ENCODE results near the gene VAPB. TPM values are rescaled to one million over a fixed set of nuclear protein-coding genes. Genes with fewer than 3 reads are reported as not detected.

VAPB gene
- polyA plus RNA-seq, 3 donors = 8.5 to 14.3 (median 10.1) TPM

- no peak overlapping the region for H3K27ac ChIP-seq (ENCODE audit: low read depth in 1 of 2, low read length in 2 of 2)
- no peaks in the 10 kb centered on the region for H3K36me3 ChIP-seq (replicated peaks in 1 of 2; ENCODE audit: control insufficient read depth in 1 of 2, insufficient read depth in 2 of 2, low read length in 2 of 2)
- intact Hi-C loops (cut with micrococcal nuclease) = no loop called here
- Mint-ChIP-seq H3K9me3 (peaks cover 5 to 14% (median 9%) of the 10 kb centered on the region in 7 donors), H3K36me3 (no peaks in the 10 kb centered on the region), H3K27me3 (ENCODE audit: low read depth in 3 of 3) (peaks cover 5 to 10% (median 6%) of the 10 kb centered on the region in 3 donors), H3K4me1 (no peaks in the 10 kb centered on the region), H3K27ac (no peak overlapping the region), H3K4me3 (no peak overlapping the region)
- H2AFZ ChIP-seq (ENCODE audit: insufficient read depth, low read depth, low read length, poor library complexity, severe bottlenecking) = no peak overlapping the region
- DNase-seq = no peak
- no peaks in the 10 kb centered on the region for H3K4me1 ChIP-seq (ENCODE audit: control insufficient read depth in 1 of 2, insufficient read depth in 2 of 2, low read length in 2 of 2)
- H3K27me3 ChIP-seq (ENCODE audit: control insufficient read depth in 2 of 2, insufficient read depth in 2 of 2, low read length in 2 of 2) = peaks cover 0 to 2% of the 10 kb centered on the region in 2 donors
- no peaks in the 10 kb centered on the region for H3K79me2 ChIP-seq (ENCODE audit: insufficient read depth, low read length)
- H4K20me1 ChIP-seq (ENCODE audit: insufficient read depth, low read length) = no peaks in the 10 kb centered on the region
- no peak for TF ChIP-seq CTCF (IDR thresholded peaks at IDR 0.05)
- H3K4me3 ChIP-seq (replicated peaks in 1 of 3; ENCODE audit: low read depth in 2 of 3, low read length in 3 of 3) = no peak overlapping the region
- no peak overlapping the region for H3K4me2 ChIP-seq (replicated peaks; ENCODE audit: extremely low read depth, low read length, poor library complexity, severe bottlenecking)
- H3K9ac ChIP-seq (ENCODE audit: insufficient read depth, low read length, poor library complexity, severe bottlenecking) = no peak overlapping the region
- H3K9me3 ChIP-seq (replicated peaks in 1 of 2; ENCODE audit: control insufficient read depth in 1 of 2, insufficient read depth in 1 of 2, low read length in 2 of 2) = peaks cover 4 to 8% of the 10 kb centered on the region in 2 donors
- 94% methylated on average over 3 of the region's 4 CpGs for WGBS (ENCODE audit: insufficient coverage)
Measured at GRCh38 chr20:58492795-58493524, 103.9 kb downstream of the VAPB start.

GRCh38 chr20:58494923-58495622 is 106.0 kb downstream of the VAPB start:
- DNase-seq = no peak
- peaks cover 0 to 11% (median 1%) of the 10 kb centered on the region in 7 donors for H3K9me3 Mint-ChIP-seq
- Histone ChIP-seq H2AFZ (ENCODE audit: insufficient read depth, low read depth, low read length, poor library complexity, severe bottlenecking) (no peak overlapping the region), H4K20me1 (ENCODE audit: insufficient read depth, low read length) (no peaks in the 10 kb centered on the region), H3K4me2 (replicated peaks; ENCODE audit: extremely low read depth, low read length, poor library complexity, severe bottlenecking) (no peak overlapping the region), H3K36me3 (replicated peaks in 1 of 2; ENCODE audit: control insufficient read depth in 1 of 2, insufficient read depth in 2 of 2, low read length in 2 of 2) (no peaks in the 10 kb centered on the region), H3K9me3 (replicated peaks in 1 of 2; ENCODE audit: control insufficient read depth in 1 of 2, insufficient read depth in 1 of 2, low read length in 2 of 2) (peaks cover 3 to 4% of the 10 kb centered on the region in 2 donors), H3K9ac (ENCODE audit: insufficient read depth, low read length, poor library complexity, severe bottlenecking) (no peak overlapping the region), H3K4me3 (replicated peaks in 1 of 3; ENCODE audit: low read depth in 2 of 3, low read length in 3 of 3) (no peak overlapping the region), H3K27me3 (ENCODE audit: control insufficient read depth in 2 of 2, insufficient read depth in 2 of 2, low read length in 2 of 2) (peaks cover 0 to 2% of the 10 kb centered on the region in 2 donors), H3K27ac (ENCODE audit: low read depth in 1 of 2, low read length in 2 of 2) (no peak overlapping the region), H3K79me2 (ENCODE audit: insufficient read depth, low read length) (no peaks in the 10 kb centered on the region), H3K4me1 (ENCODE audit: control insufficient read depth in 1 of 2, insufficient read depth in 2 of 2, low read length in 2 of 2) (no peaks in the 10 kb centered on the region)
- H3K4me3 Mint-ChIP-seq = no peak overlapping the region
- H3K27me3 Mint-ChIP-seq (ENCODE audit: low read depth in 3 of 3) = peaks cover 7 to 16% (median 8%) of the 10 kb centered on the region in 3 donors
- no peaks in the 10 kb centered on the region for H3K4me1 Mint-ChIP-seq
- peak overlapping the region in 1 of 7 donors; percentile 54 for H3K27ac Mint-ChIP-seq
- no peaks in the 10 kb centered on the region for H3K36me3 Mint-ChIP-seq
- WGBS (ENCODE audit: insufficient coverage) = 87% methylated on average over 10 of the region's 13 CpGs
- no peak for TF ChIP-seq CTCF (IDR thresholded peaks at IDR 0.05)
- intact Hi-C loops (cut with micrococcal nuclease) = no loop called here

Data from CD14-positive monocyte (primary cell).